Loucy (cell line): ENCODE data around the gene RALB.
A peak's percentile ranks its signal among the peaks of the same experiment; 100 is the strongest.

ENCODE experiments used
- CTCF ChIP-seq: fragments of 200-600 bp; sonication (generic); conservative IDR thresholded peaks from 2 replicates; pipeline ENCODE4 v1.5.1; 2014; ENCODE audit warnings: mild to moderate bottlenecking, antibody characterized with exemption, low read length
- EZH2phosphoT487 ChIP-seq: fragments of 200-600 bp; IDR thresholded peaks from 2 replicates; pipeline ENCODE4 v1.6.1; 2018; ENCODE audit warnings: antibody characterized with exemption, mild to moderate bottlenecking, moderate library complexity, borderline replicate concordance

GRCh38 chr2:120312860-120313694, 60.4 kb downstream of the RALB start:
- TF ChIP-seq CTCF: peak; percentile 87
- TF ChIP-seq EZH2phosphoT487: no peak
